ENCODE measurements around the gene VDR. TPM values are rescaled to one million over a fixed set of nuclear protein-coding genes. Genes with fewer than 3 reads are reported as not detected.

The VDR gene
- total RNA-seq, 1 donor from 2014 or later = not detected

GRCh38 chr12:47913081-47913480, 8.3 kb upstream of the VDR start:
- peaks cover 4% of the 10 kb centered on the region for H3K27me3 Mint-ChIP-seq (ENCODE audit: unreplicated experiment)
- no peak for TF ChIP-seq CTCF (IDR thresholded peaks at IDR 0.05; ENCODE audit: partially characterized antibody, unreplicated experiment)
- no peak overlapping the region for H3K4me3 Mint-ChIP-seq (ENCODE audit: unreplicated experiment)
- no peaks in the 10 kb centered on the region for H3K9me3 Mint-ChIP-seq (ENCODE audit: unreplicated experiment)
- DNase-seq = no peak
- no peaks in the 10 kb centered on the region for H3K36me3 Mint-ChIP-seq (ENCODE audit: unreplicated experiment)
- H3K4me1 Mint-ChIP-seq (ENCODE audit: low read depth, unreplicated experiment) = no peaks in the 10 kb centered on the region
- H3K27ac Mint-ChIP-seq (ENCODE audit: unreplicated experiment) = no peak overlapping the region

DNA sequence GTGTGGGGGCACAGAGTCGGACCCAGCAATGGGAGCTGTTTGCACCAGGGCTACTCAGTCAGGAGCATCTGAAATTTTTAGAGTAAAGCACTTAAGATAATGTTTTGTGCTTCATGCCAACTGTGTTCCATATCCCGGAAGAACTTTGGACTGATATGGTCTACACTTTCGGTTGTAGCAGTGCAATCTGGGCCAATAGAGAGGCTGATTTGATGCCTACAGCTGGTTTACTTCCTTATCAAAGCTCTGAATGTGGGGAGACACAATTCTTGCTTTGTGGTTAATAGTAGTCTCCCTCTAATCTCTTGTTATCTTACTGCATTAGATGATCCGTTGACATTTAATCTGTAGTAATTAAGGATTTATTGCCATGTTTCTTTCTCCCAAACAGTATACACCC, 7.8 kb upstream of the VDR start:
- no peak for TF ChIP-seq CTCF (IDR thresholded peaks at IDR 0.05; ENCODE audit: partially characterized antibody, unreplicated experiment)
- H3K4me3 Mint-ChIP-seq (ENCODE audit: unreplicated experiment) = no peak overlapping the region
- H3K27ac Mint-ChIP-seq (ENCODE audit: unreplicated experiment) = no peak overlapping the region
- H3K36me3 Mint-ChIP-seq (ENCODE audit: unreplicated experiment) = no peaks in the 10 kb centered on the region
- no peaks in the 10 kb centered on the region for H3K4me1 Mint-ChIP-seq (ENCODE audit: low read depth, unreplicated experiment)
- H3K27me3 Mint-ChIP-seq (ENCODE audit: unreplicated experiment) = peaks cover 4% of the 10 kb centered on the region
- DNase-seq = no peak
- no peaks in the 10 kb centered on the region for H3K9me3 Mint-ChIP-seq (ENCODE audit: unreplicated experiment)

GRCh38 chr12:47910981-47911380, 6.2 kb upstream of the VDR start:
- Mint-ChIP-seq H3K4me3 (ENCODE audit: unreplicated experiment) (no peak overlapping the region), H3K27me3 (ENCODE audit: unreplicated experiment) (peaks cover 6% of the 10 kb centered on the region), H3K36me3 (ENCODE audit: unreplicated experiment) (no peaks in the 10 kb centered on the region), H3K4me1 (ENCODE audit: low read depth, unreplicated experiment) (no peaks in the 10 kb centered on the region), H3K9me3 (ENCODE audit: unreplicated experiment) (no peaks in the 10 kb centered on the region), H3K27ac (ENCODE audit: unreplicated experiment) (no peak overlapping the region)
- TF ChIP-seq CTCF (IDR thresholded peaks at IDR 0.05; ENCODE audit: partially characterized antibody, unreplicated experiment) = no peak
- no peak for DNase-seq

GRCh38 chr12:47910486-47910885, 5.7 kb upstream of the VDR start:
- H3K9me3 Mint-ChIP-seq (ENCODE audit: unreplicated experiment) = no peaks in the 10 kb centered on the region
- H3K27ac Mint-ChIP-seq (ENCODE audit: unreplicated experiment) = no peak overlapping the region
- H3K4me1 Mint-ChIP-seq (ENCODE audit: low read depth, unreplicated experiment) = no peaks in the 10 kb centered on the region
- H3K36me3 Mint-ChIP-seq (ENCODE audit: unreplicated experiment) = no peaks in the 10 kb centered on the region
- no peak for DNase-seq
- H3K4me3 Mint-ChIP-seq (ENCODE audit: unreplicated experiment) = no peak overlapping the region
- no peak for TF ChIP-seq CTCF (IDR thresholded peaks at IDR 0.05; ENCODE audit: partially characterized antibody, unreplicated experiment)
- peaks cover 8% of the 10 kb centered on the region for H3K27me3 Mint-ChIP-seq (ENCODE audit: unreplicated experiment)

GRCh38 chr12:47909839-47910465, 5.2 kb upstream of the VDR start:
- H3K36me3 Mint-ChIP-seq (ENCODE audit: unreplicated experiment) = no peaks in the 10 kb centered on the region
- no peak for DNase-seq
- no peak for TF ChIP-seq CTCF (IDR thresholded peaks at IDR 0.05; ENCODE audit: partially characterized antibody, unreplicated experiment)
- no peak overlapping the region for H3K27ac Mint-ChIP-seq (ENCODE audit: unreplicated experiment)
- H3K4me1 Mint-ChIP-seq (ENCODE audit: low read depth, unreplicated experiment) = no peaks in the 10 kb centered on the region
- peaks cover 9% of the 10 kb centered on the region for H3K27me3 Mint-ChIP-seq (ENCODE audit: unreplicated experiment)
- H3K9me3 Mint-ChIP-seq (ENCODE audit: unreplicated experiment) = no peaks in the 10 kb centered on the region
- no peak overlapping the region for H3K4me3 Mint-ChIP-seq (ENCODE audit: unreplicated experiment)
